GM12874 (cell line): ENCODE data around the gene PTCD3.

ENCODE experiments used
- TF ChIP-seq, protein P1 (sequence below): IDR thresholded peaks from 2 replicates; pipeline ENCODE4 v1.5.1; 2011; ENCODE audit warnings: low read depth, mild to moderate bottlenecking, control low read depth, low read length, moderate library complexity; ENCODE audit not compliant: insufficient read depth

Gene PTCD3

DNA sequence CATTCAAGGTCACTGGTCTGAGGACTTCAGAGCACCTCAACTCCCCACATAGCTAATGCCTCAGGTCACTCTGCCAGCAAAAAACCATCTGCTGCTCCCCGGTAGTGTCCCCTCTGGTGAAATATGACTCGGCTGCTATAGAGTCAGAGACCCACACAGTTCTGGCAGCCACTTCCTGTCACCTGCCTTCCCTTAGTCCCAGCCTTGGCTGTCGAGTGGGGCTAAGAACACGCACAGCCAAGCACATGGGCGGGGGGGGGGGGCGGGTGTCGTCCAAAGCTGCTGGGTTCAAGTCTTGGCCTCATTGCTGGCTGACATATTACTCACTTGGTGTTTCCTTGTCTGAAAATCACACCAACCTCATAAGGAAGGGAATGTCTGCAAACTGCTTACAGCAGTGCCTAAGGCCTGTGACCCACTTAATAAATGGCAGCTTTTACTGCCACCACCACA is 37.9 kb upstream of the PTCD3 start:
- TF ChIP-seq, protein P1, sequence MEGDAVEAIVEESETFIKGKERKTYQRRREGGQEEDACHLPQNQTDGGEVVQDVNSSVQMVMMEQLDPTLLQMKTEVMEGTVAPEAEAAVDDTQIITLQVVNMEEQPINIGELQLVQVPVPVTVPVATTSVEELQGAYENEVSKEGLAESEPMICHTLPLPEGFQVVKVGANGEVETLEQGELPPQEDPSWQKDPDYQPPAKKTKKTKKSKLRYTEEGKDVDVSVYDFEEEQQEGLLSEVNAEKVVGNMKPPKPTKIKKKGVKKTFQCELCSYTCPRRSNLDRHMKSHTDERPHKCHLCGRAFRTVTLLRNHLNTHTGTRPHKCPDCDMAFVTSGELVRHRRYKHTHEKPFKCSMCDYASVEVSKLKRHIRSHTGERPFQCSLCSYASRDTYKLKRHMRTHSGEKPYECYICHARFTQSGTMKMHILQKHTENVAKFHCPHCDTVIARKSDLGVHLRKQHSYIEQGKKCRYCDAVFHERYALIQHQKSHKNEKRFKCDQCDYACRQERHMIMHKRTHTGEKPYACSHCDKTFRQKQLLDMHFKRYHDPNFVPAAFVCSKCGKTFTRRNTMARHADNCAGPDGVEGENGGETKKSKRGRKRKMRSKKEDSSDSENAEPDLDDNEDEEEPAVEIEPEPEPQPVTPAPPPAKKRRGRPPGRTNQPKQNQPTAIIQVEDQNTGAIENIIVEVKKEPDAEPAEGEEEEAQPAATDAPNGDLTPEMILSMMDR: no peak

DNA sequence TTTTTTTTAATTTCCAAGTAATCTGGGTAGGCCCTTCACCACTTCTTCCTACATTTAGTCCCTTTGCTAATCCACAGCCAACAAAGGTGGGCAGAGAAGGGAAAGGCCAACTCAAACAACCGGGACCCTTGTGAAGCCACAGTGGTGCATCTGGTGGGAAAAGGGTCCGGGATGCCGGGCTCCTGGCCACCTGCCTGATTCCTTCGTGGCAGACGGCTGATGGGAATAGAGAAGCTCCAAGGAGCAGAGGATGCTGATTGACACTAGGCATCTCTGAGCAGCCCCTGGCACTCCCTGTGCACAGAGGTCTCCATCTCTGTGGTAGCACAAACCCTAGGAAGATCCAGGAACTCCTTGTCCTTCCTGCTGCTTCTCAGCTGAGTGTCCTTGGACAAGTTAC is 37.4 kb upstream of the PTCD3 start:
- TF ChIP-seq, protein P1: no peak

DNA sequence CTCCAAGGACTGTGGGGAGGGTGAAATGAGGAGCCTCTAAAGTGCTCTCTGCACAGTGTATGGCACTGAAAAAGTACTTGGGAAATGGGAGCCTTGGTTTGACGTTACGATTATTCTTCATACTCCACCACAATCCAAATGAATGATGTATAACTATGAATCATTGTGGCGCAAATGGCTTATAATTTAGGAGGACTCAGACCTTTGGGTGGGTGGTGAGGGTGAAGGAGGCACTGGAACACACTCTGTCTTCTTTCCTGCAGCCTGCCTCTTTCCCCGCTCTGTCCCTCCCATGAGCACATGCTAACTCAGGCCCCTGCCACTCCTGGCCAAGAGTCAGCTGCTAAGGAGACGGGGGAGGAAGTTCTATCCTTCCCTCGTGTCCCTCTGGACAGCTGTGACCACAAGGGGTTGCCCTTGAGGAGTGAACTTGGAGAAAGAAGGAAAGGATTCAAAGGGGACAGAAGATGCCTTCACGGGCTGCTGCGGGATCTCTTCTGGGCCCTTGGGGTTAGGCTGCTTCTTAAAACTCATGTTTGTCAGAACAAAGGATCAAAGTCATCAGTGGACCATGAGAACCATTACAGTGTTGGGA is 36.8 kb upstream of the PTCD3 start:
- TF ChIP-seq, protein P1: no peak

DNA sequence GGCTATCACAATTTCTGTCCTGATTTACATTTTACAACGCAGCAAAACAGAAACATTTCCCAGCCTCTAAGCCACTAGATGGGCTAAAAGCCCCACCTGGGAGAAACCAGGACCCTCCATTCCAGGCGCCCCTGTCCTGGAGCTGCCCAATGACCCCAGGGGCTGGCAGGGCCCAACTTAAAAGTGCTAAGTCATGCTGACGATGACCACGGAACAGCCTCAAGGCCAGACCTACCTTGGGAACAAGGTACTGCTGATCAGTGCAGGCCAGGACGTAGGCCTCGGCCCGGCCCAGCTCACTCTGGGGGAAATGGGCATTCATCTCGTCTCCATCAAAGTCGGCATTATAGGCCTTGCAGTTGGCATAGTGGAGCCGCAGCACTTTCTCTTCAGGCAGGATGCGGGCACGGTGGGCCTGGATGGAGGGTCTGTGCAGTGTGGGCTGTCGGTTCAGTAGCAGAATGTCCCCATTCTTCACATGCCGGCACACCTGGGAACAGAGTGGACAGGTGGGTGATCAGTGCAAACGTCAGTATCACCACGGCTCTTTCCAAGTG is 36.2 kb upstream of the PTCD3 start:
- TF ChIP-seq, protein P1: no peak

DNA sequence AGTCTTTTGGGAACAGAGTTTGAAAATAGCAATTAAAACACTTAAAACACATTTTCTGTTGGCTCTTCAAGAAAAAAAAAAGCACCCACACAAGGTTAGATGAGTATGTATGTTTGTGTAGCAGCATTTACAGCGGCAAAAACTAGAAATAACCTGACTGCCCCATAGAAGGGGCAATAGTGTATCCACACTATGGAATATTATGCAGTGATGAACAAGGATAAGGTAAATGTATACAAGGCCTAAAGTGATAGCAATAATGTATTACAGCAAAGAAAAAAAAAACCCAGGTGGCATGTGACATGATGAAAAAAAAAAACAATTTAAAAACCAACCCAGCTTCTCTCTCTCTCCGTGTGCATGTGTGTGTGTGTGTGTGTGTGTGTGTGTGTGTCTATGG is 35.2 kb upstream of the PTCD3 start:
- TF ChIP-seq, protein P1: no peak

DNA sequence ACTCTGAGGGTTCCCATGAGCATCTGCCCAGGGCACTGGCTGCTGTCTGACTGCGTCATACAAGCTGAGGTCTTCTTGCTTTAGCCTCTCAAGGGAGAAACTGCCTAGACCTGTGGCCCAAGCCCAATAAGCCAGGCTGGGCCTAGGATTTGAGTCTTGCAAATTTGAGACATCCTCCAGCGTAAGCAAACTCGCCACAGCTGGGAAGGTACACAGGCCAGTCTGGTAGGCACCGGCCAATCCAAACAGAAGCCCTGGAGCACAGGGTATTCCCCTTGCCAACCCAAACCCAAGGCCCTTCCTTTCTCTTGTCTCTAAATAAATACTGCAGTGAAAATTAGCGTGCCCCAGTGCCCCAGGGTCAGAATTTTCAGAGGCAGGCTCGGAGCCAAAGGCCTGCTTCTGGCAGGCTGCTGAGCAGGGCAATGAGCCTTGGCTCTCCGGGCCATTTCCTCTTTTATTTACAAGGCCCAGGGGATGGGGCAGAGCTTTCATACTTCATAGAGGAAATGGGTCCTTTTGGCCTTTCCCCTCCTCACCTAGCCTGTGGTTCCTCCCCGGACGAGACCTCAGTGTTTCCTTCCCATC is 33.7 kb upstream of the PTCD3 start:
- TF ChIP-seq, protein P1: no peak

DNA sequence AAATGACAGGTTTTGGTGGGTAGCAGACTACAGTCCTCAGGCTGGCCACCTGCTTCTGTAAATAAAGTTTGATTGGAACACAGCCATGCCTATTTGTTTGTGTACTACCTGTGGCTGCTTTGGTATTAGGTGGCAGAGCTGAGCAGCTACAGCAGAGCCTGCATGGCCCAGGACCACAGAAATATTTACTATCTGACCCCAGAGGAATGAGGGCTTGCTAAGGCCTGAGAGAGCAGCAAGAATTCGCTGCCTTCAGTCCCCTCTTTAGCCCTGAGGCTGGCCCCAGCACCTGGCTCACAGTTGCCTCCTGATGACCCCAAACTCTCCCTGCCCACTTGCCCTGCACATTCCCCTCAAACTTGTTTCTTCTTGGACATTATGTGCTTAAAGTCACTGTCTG is 32.8 kb upstream of the PTCD3 start:
- TF ChIP-seq, protein P1: no peak
